NB4 (cell line): ENCODE measurements around the gene OR6C1.
"Not testable (repeated sequence)": the region's sequence is repeated elsewhere in the genome, so short reads cannot be mapped to it uniquely, and the experiment has no call there.

ENCODE experiments used
- DNase-seq: peaks from one replicate; pipeline ENCODE4 v3.0.0; 2010; ENCODE audit warnings: low read depth
- H3K4me3 ChIP-seq: one replicate; pipeline ENCODE4 v1.5.1; 2011; ENCODE audit warnings: mild to moderate bottlenecking, low read depth, low read length, moderate library complexity
- CTCF ChIP-seq: IDR thresholded peaks from one replicate; pipeline ENCODE4 v1.5.1; 2012; ENCODE audit warnings: low read depth, low read length
- MAX ChIP-seq: IDR thresholded peaks from 2 replicates; pipeline ENCODE4 v1.6.1; 2011; ENCODE audit warnings: low read depth, low read length
- MYC ChIP-seq: IDR thresholded peaks from 2 replicates; pipeline ENCODE4 v1.6.1; 2011; ENCODE audit warnings: low read depth, low read length
- POLR2A ChIP-seq: IDR thresholded peaks from 2 replicates; pipeline ENCODE4 v1.6.1; 2011; ENCODE audit warnings: mild to moderate bottlenecking; ENCODE audit not compliant: insufficient read length; ENCODE audit errors: extremely low read depth

Gene OR6C1

DNA sequence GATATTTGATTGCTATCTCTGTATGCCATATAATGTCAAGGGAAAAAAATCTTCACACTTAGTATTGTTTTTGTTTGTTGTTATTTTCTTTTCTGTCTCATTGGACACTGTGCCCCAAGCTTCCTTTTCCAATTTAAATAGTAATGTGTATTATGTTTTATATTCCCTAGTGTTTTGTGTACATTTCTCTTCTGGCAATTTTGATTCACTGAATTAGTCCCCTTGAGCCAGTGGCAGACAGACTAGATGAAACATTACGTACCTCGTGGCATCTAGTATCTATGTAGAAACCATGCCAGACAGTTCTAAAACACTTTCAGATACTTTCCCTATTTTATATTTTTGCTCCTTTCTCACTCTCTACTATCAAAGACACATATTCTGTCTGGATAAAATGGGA lies at the start of gene OR6C1:
Gene OR6C1 (plus strand): TSS at position 301 of the 400 bp plus-strand sequence. CDS start 6,257 bp downstream, outside the sequence.
- H3K4me3 ChIP-seq, result no peak within 1 kb of the TSS
- no peak for DNase-seq
- TF ChIP-seq MYC, result no peak

- no peak overlapping the region for H3K4me3 ChIP-seq
Observed at GRCh38 chr12:55280991-55281390, 33.2 kb upstream of the OR6C1 start.

DNA sequence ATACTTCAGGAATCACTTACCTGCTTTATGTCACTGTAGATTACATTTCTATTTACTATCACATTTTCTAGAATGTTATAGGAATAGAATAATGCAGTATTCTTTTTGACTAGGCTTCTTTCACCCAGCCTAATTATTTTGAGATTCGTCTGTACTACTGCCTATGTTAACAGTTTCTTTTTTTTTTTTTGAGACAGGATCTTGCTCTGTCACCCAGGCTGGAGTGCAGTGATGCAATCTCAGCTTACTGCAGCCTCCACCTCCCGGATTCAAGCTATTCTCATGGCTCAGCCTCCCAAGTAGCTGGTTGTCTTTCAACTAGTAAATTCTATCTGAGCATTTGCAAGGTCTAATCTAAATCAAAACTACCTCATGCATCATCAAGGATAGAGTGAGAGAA lies 24.1 kb upstream of the OR6C1 start:
- DNase-seq, result no peak
- no peak for TF ChIP-seq CTCF
- no peak for TF ChIP-seq MAX
- TF ChIP-seq POLR2A, result no peak
- TF ChIP-seq MYC, result no peak

More at GRCh38 chr12:55280991-55281390, 33.2 kb upstream of the OR6C1 start:
- TF ChIP-seq POLR2A (no peak), MYC (no peak), CTCF (no peak), MAX (no peak)
- no peak for DNase-seq

GRCh38 chr12:55296469-55296868 lies 17.7 kb upstream of the OR6C1 start, which contains the start of gene OR6C6:
OR6C6 (minus strand) TSS chr12:55296569; CDS start chr12:55295232, 1,337 bp downstream.
- DNase-seq, result no peak
- H3K4me3 ChIP-seq, result no peak within 1 kb of the TSS
- no peak for TF ChIP-seq MYC
- no peak for TF ChIP-seq POLR2A
- no peak for TF ChIP-seq CTCF
- no peak for TF ChIP-seq MAX

More for the DNA sequence above, 24.1 kb upstream of the OR6C1 start:
- H3K4me3 ChIP-seq, result no peak overlapping the region

DNA sequence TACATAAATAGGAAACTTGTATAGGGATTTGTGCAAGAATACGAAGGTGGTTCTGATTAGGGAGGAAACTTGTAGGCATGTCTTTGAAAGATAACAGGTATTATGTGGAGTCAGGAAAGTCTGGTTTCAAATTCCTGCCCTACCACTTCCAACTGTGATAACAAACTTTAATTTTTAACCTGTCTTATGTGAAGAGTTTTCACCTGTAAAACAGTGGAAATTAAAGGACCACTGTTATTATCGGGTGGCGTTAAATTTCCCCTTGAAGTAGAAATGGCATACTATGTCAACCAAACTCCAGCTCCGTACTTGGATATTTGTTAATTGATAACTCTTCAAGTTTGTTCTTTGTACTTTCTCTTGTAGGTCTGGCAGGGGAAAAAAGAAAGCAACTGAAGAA lies 6.1 kb downstream of the OR6C1 start:
- DNase-seq, result no peak
- H3K4me3 ChIP-seq, result no peak overlapping the region
- no peak for TF ChIP-seq MAX

DNA sequence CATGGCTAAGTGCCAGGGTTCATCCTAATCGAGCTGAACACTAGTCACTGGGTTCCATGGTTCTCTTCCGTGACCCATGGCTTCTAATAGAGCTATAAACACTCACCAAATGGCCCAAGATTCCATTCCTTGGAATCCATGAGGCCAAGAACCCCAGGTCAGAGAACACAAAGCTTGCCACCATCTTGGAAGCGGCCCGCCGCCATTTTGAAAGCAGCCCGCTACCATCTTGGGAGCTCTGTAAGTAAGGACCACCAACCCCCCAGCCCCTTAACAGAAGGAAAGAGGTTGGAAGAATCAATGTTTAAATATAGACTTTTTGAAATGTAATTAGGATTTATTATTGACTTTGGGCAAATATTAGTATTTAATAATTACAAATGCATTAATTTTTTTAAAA lies 11.7 kb downstream of the OR6C1 start:
- not testable (repeated sequence) for H3K4me3 ChIP-seq, DNase-seq

GRCh38 chr12:55330446-55330845 lies 16.3 kb downstream of the OR6C1 start, which contains the start of gene OR6C3:
OR6C3 (plus strand) TSS chr12:55330746; CDS start chr12:55331701, 955 bp downstream.
- no peak for TF ChIP-seq MYC
- no peak for TF ChIP-seq MAX
- no peak for TF ChIP-seq CTCF
- no peak for TF ChIP-seq POLR2A
- no peak for DNase-seq
- H3K4me3 ChIP-seq, result no peak within 1 kb of the TSS
